Activated naive CD8-positive, alpha-beta T cell treated with anti-CD3 and anti-CD28 coated beads, Interleukin-2, amount 10 ng/mL, durations not matched to agents 7 days and 5 days (primary cell): Measurements from ENCODE around the gene ZNF563. TPM values are rescaled to one million over a fixed set of nuclear protein-coding genes. Genes with fewer than 3 reads are reported as not detected.
"Not testable (repeated sequence)": the region's sequence is repeated elsewhere in the genome, so short reads cannot be mapped to it uniquely, and the experiment has no call there.

Source experiments
- ATAC-seq: fragments of 150-1000 bp; cut with Tn5 transposase; one replicate; pipeline ENCODE4 v1.10.0; 2021; ENCODE audit warnings: low read depth, moderate library complexity
- POLR2A ChIA-PET: fragments of 350-600 bp; sonication (Branson Sonifier 250); formaldehyde crosslinking; loops from one replicate; lab custom pipeline; 2021; ENCODE audit warnings: antibody characterized with exemption; lab: Charles Lee
- DNase-seq: peaks from one replicate; pipeline ENCODE4 v3.0.0; 2021
- H3K27ac Mint-ChIP-seq: one replicate; pipeline ENCODE4 v1.8.0; 2022; ENCODE audit warnings: mild to moderate bottlenecking, mixed read lengths
- H3K27me3 Mint-ChIP-seq: one replicate; pipeline ENCODE4 v1.8.0; 2022; ENCODE audit warnings: mild to moderate bottlenecking, moderate library complexity, mixed read lengths
- H3K36me3 Mint-ChIP-seq: one replicate; pipeline ENCODE4 v1.8.0; 2021; ENCODE audit warnings: mild to moderate bottlenecking, mixed read lengths
- H3K4me1 Mint-ChIP-seq: one replicate; pipeline ENCODE4 v1.8.0; 2021; ENCODE audit warnings: mixed read lengths
- H3K4me3 Mint-ChIP-seq: one replicate; pipeline ENCODE4 v1.8.0; 2022; ENCODE audit warnings: mild to moderate bottlenecking, moderate library complexity, mixed read lengths
- H3K9me3 Mint-ChIP-seq: one replicate; pipeline ENCODE4 v1.8.0; 2021; ENCODE audit warnings: mixed read lengths
- total RNA-seq, 2 experiments: library from RNA; stranded (reverse); gene quantifications; one replicate each; pipeline ENCODE4 v1.2.3, GENCODE V29; 2021

The ZNF563 gene
- total RNA-seq, 2 experiments from 2014 or later, result 5.2 to 6.3 TPM

DNA sequence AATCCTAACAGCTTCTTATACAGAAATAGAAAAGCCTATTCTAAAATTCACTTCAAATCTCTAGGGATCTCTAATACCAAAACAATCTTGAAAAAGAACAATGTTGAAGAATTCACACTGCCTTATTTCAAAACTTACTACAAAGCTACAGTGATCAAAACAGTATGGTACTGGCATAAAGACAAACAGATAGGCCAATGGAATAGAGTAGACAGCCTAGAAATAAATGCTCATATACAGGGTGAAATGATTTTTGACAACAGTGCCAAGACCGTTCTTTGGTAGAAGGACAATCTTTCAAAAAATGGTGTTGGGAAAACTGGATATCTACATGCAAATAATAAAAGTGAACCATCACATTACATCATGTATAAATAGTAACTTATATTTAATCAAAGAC, 11.8 kb upstream of the ZNF563 start:
- H3K27ac Mint-ChIP-seq, result no peak overlapping the region
- peaks cover 41% of the 10 kb centered on the region for H3K9me3 Mint-ChIP-seq
- POLR2A ChIA-PET, result no interaction called here
- no peak overlapping the region for H3K4me3 Mint-ChIP-seq
- ATAC-seq (no peak), DNase-seq (no peak)
- H3K36me3 Mint-ChIP-seq, result peaks cover 20% of the 10 kb centered on the region
- no peaks in the 10 kb centered on the region for H3K27me3 Mint-ChIP-seq
- no peaks in the 10 kb centered on the region for H3K4me1 Mint-ChIP-seq

GRCh38 chr19:12331211-12331941, 2.1 kb downstream of the ZNF563 start:
- Mint-ChIP-seq H3K36me3 (peaks cover 15% of the 10 kb centered on the region), H3K27me3 (no peaks in the 10 kb centered on the region), H3K27ac (peak overlapping the region; percentile 30), H3K4me1 (peaks cover 23% of the 10 kb centered on the region), H3K9me3 (peaks cover 9% of the 10 kb centered on the region), H3K4me3 (peak overlapping the region; percentile 89)
- ATAC-seq, result no peak
- no peak for DNase-seq
- POLR2A ChIA-PET, result interaction anchor here (0.6 to 2.7 kb wide), 5 partner anchors 37 to 600 kb away, joined by 3 to 31 read pairs (median 8); partner anchors contain the start of genes ZNF136 and ZNF44

DNA sequence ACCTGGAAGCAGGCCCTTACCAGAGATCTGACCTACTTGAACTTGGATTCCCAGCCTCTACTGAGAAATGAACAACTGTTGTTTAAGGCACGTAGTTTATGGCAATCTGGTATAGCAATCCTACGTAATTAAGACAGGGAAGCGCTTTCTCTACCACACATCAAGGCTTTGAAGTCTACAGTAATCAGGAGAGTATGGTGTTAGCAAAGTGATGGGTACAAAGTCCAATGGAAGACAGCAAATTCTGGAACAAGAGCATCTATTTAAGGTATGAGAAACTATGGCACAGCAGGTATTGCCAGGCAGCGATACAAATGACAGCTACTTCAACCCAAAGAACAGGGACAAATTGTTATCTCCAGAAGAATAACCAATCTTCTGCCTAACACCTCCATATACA, 3.1 kb downstream of the ZNF563 start:
- H3K36me3 Mint-ChIP-seq, result peaks cover 22% of the 10 kb centered on the region
- H3K27ac Mint-ChIP-seq, result no peak overlapping the region
- no peak overlapping the region for H3K4me3 Mint-ChIP-seq
- ATAC-seq (no peak), DNase-seq (no peak)
- H3K27me3 Mint-ChIP-seq, result no peaks in the 10 kb centered on the region
- POLR2A ChIA-PET, result no interaction called here
- peaks cover 9% of the 10 kb centered on the region for H3K9me3 Mint-ChIP-seq
- peaks cover 23% of the 10 kb centered on the region for H3K4me1 Mint-ChIP-seq

GRCh38 chr19:12325690-12326089, 7.7 kb downstream of the ZNF563 start:
- ATAC-seq (no peak), DNase-seq (no peak)
- peaks cover 54% of the 10 kb centered on the region for H3K36me3 Mint-ChIP-seq
- POLR2A ChIA-PET, result no interaction called here
- H3K9me3 Mint-ChIP-seq, result peaks cover 17% of the 10 kb centered on the region
- H3K27me3 Mint-ChIP-seq, result no peaks in the 10 kb centered on the region
- H3K27ac Mint-ChIP-seq, result no peak overlapping the region
- peaks cover 2% of the 10 kb centered on the region for H3K4me1 Mint-ChIP-seq
- H3K4me3 Mint-ChIP-seq, result no peak overlapping the region

DNA sequence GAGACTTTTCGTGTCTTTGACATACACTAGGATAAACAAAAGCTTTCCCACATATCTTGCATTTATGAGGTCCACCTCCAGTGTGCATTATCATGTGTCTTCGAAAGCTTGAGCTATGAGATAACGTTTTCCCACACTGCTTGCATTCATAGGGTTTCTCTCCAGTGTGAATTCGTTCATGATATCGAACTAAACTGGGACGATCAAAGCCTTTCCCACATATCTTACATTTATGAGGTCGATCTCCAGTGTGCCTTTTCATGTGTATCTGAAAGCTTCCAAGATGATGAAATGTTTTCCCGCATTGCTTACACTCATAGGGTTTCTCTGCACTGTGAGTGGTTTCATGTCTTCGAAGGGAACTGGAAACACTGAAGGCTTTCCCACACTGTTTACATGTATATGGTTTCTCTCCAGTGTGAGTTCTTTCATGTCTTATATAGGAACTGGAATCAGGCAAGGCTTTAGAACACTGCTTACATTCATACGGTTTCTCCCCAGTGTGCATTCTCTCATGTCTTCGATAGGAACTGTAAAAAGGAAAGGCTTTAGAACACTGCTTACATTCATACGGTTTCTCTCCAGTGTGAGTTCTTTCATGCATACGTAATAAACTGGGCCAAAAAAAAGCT, 14.5 kb downstream of the ZNF563 start:
- peaks cover 62% of the 10 kb centered on the region for H3K36me3 Mint-ChIP-seq
- DNase-seq (no peak), ATAC-seq (no peak)
- H3K9me3 Mint-ChIP-seq, result peaks cover 33% of the 10 kb centered on the region
- H3K27me3 Mint-ChIP-seq, result no peaks in the 10 kb centered on the region
- no peaks in the 10 kb centered on the region for H3K4me1 Mint-ChIP-seq
- H3K4me3 Mint-ChIP-seq, result no peak overlapping the region
- no peak overlapping the region for H3K27ac Mint-ChIP-seq
- POLR2A ChIA-PET, result no interaction called here

DNA sequence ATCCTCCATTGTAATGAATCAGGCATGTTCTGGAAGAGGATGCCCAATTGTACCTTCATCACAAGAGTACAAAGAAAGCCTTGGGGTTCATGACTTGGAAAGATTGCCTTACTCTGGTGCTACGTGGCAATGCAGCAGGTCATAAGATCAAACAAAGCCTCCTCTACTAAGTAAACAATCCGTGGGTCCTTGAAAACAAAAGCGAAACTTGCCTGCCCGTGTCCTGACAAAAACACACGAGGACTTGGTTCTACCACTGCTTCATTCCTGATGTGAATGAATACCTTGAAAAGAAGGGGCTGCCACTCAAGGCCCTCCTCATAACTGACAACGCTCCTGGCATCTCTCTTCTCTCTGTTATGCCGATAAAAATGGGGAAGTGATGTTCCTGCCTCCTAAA, 18.9 kb downstream of the ZNF563 start:
- H3K27ac Mint-ChIP-seq, result no peak overlapping the region
- peaks cover 33% of the 10 kb centered on the region for H3K36me3 Mint-ChIP-seq
- POLR2A ChIA-PET, result no interaction called here
- H3K27me3 Mint-ChIP-seq, result no peaks in the 10 kb centered on the region
- DNase-seq, result no peak
- no peaks in the 10 kb centered on the region for H3K4me1 Mint-ChIP-seq
- ATAC-seq, result no peak
- H3K4me3 Mint-ChIP-seq, result no peak overlapping the region
- H3K9me3 Mint-ChIP-seq, result peaks cover 30% of the 10 kb centered on the region

GRCh38 chr19:12308891-12309290, 24.5 kb downstream of the ZNF563 start:
- H3K4me3 Mint-ChIP-seq, POLR2A ChIA-PET, H3K27me3 Mint-ChIP-seq, H3K36me3 Mint-ChIP-seq, ATAC-seq, DNase-seq, H3K9me3 Mint-ChIP-seq, H3K27ac Mint-ChIP-seq, H3K4me1 Mint-ChIP-seq: not testable (repeated sequence)

- peak; percentile 18 for ATAC-seq
- POLR2A ChIA-PET, result interaction anchor here (0.6 to 2.5 kb wide), 8 partner anchors 38 to 308 kb away, joined by 3 to 31 read pairs (median 4); partner anchors contain the start of genes ZNF20, ZNF442, ZNF563 and ZNF625
- no peak for DNase-seq
- Mint-ChIP-seq H3K27ac (peak overlapping the region; percentile 95), H3K4me1 (peaks cover 19% of the 10 kb centered on the region), H3K27me3 (no peaks in the 10 kb centered on the region), H3K9me3 (peaks cover 7% of the 10 kb centered on the region), H3K4me3 (peak overlapping the region; percentile 95), H3K36me3 (peaks cover 15% of the 10 kb centered on the region)
Observed at GRCh38 chr19:12295191-12295590, 38.2 kb downstream of the ZNF563 start.

GRCh38 chr19:12294249-12295158, 38.9 kb downstream of the ZNF563 start, which contains the start of gene ZNF44:
TSS of gene ZNF44 (minus strand) at chr19:12294883. CDS start at chr19:12294694, 189 bp downstream.
- Mint-ChIP-seq H3K4me1 (peaks cover 24% of the 10 kb centered on the region), H3K27me3 (no peaks in the 10 kb centered on the region), H3K36me3 (peaks cover 15% of the 10 kb centered on the region), H3K4me3 (peak within 1 kb of the TSS; percentile 100), H3K27ac (peak within 1 kb of the TSS; percentile 98), H3K9me3 (peaks cover 7% of the 10 kb centered on the region)
- ATAC-seq (peak; percentile 94), DNase-seq (peak; percentile 89)
- POLR2A ChIA-PET, result interaction anchor here (0.6 to 2.5 kb wide), 9 partner anchors 30 to 307 kb away, joined by 3 to 31 read pairs (median 3); partner anchors contain the start of genes ZNF20, ZNF442, ZNF563 and ZNF625

DNA sequence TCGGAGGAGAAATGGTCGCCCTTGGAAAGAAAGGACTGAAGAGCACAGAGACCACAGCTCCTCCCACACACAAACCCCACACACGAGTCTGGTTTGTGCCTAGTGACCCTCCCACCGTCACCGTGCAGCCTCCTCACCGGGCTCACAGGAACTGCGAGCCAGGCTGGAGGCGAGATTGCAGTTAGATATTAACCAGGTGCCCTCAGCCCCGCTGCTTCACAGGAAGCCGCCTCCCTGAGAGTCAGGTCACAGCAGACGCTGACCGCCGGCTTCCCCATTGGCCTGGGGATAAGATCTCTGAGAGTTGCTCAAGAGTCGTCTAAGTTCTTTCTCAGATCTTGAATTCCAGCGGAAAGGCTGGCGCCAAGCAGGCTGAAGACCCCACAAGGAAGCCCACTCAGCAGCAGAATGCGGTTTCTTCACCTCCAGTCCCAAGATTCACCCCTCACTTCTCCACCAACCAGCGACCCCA, 39.6 kb downstream of the ZNF563 start:
- Mint-ChIP-seq H3K4me3 (peak overlapping the region; percentile 100), H3K27ac (peak overlapping the region; percentile 98), H3K27me3 (no peaks in the 10 kb centered on the region), H3K36me3 (peaks cover 22% of the 10 kb centered on the region), H3K9me3 (peaks cover 7% of the 10 kb centered on the region), H3K4me1 (peaks cover 31% of the 10 kb centered on the region)
- DNase-seq, result peak; percentile 62
- peak; percentile 16 for ATAC-seq
- POLR2A ChIA-PET, result interaction anchor here (0.6 to 2.5 kb wide), 3 partner anchors 39 to 246 kb away, joined by 3 to 31 read pairs (median 5); partner anchors contain the start of genes ZNF442 and ZNF563

- POLR2A ChIA-PET, result interaction anchor here (0.6 to 2.9 kb wide), 2 partner anchors 44 to 322 kb away, joined by 5 to 17 read pairs; partner anchors contain the start of gene ZNF563
- Mint-ChIP-seq H3K4me1 (peaks cover 28% of the 10 kb centered on the region), H3K9me3 (peaks cover 8% of the 10 kb centered on the region), H3K36me3 (peaks cover 58% of the 10 kb centered on the region), H3K27me3 (no peaks in the 10 kb centered on the region), H3K27ac (peak overlapping the region; percentile 92), H3K4me3 (peak overlapping the region; percentile 78)
- ATAC-seq (no peak), DNase-seq (no peak)
Observed at GRCh38 chr19:12289790-12290065, 43.7 kb downstream of the ZNF563 start.

DNA sequence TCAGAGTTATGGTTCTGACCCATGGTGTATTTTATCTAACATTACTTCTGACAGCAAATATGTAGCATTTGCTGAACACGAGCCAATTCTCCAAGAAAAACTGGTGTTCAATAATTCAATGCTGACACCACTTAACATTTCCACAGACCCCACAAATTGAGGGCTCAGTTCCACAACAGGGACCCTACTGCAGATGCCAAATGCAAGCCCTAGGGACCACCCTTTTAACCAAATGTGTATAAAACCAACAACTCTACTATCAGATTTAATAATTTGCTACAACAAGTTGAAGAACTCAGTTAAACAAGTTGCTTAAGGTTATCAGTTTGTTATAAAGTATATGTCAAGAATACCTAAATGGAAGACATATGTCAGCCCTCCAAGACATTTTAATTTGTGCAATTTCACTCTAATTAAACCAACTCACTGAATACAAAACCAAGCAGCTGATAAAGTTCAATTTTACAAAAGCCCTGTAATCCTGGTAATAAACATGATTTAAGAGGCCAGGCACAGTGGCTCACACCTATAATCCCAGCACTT, 45.4 kb downstream of the ZNF563 start:
- DNase-seq, result no peak
- H3K27me3 Mint-ChIP-seq, result no peaks in the 10 kb centered on the region
- peaks cover 71% of the 10 kb centered on the region for H3K36me3 Mint-ChIP-seq
- no peak for ATAC-seq
- H3K4me1 Mint-ChIP-seq, result peaks cover 23% of the 10 kb centered on the region
- no peak overlapping the region for H3K4me3 Mint-ChIP-seq
- peaks cover 11% of the 10 kb centered on the region for H3K9me3 Mint-ChIP-seq
- H3K27ac Mint-ChIP-seq, result no peak overlapping the region
- POLR2A ChIA-PET, result interaction anchor here (1.9 kb wide), 1 partner anchor 45 kb away, joined by 8 read pairs; the partner anchor contains the start of gene ZNF563
